C4-2B (cell line): Measurements from ENCODE around the gene GCHFR.

Experiments
- CTCF ChIP-seq: fragments of 450-650 bp; conservative IDR thresholded peaks from 2 replicates; pipeline ENCODE4 v1.5.1; 2017; ENCODE audit warnings: mild to moderate bottlenecking
- ZFX ChIP-seq: fragments of 450-650 bp; IDR thresholded peaks from 2 replicates; pipeline ENCODE4 v1.6.1; 2017

GRCh38 chr15:40739047-40739446 is 24.8 kb upstream of the GCHFR start:
- no peak for TF ChIP-seq CTCF
- no peak for TF ChIP-seq ZFX
